ENCODE measurements around the gene OSTM1. TPM values are rescaled to one million over a fixed set of nuclear protein-coding genes. Genes with fewer than 3 reads are reported as not detected.

Gene OSTM1
- total and polyA plus RNA-seq, 9 of the 15 experiments (the other 6 are each of a cell fraction or from before 2014, with no cell fraction given), result 5.6 to 29.5 (median 16.3) TPM

GRCh38 chr6:108029226-108029921 is 45.2 kb downstream of the OSTM1 start:
- TF ChIP-seq RAD51 (IDR thresholded peaks at IDR 0.05; ENCODE audit: borderline replicate concordance, low read depth) (no peak), E2F8 (IDR thresholded peaks at IDR 0.05; ENCODE audit: low read depth, partially characterized antibody) (no peak)
- in situ Hi-C loops (cut with MboI) (no loop called here), intact Hi-C loops (cut with micrococcal nuclease) (no loop called here)
- FAIRE-seq (no peak), ATAC-seq (no peak), DNase-seq (ENCODE audit: extremely low read depth in 1 of 4, low spot score in 3 of 4) (no peak)
- Histone ChIP-seq H3K9me1 (ENCODE audit: control insufficient read depth, insufficient read depth, low read length) (no peaks in the 10 kb centered on the region), H2AFZ (ENCODE audit: low read depth, low read length) (no peak overlapping the region), H3K4me3 (no peak overlapping the region), H3K4me1 (replicated peaks in 1 of 2; ENCODE audit: control insufficient read depth in 2 of 2, insufficient read depth in 2 of 2, low read length in 2 of 2) (peaks cover 0 to 3% of the 10 kb centered on the region in 2 experiments; a peak in 1 of 5 replicates), H3K79me2 (ENCODE audit: control insufficient read depth, insufficient read depth, low read length) (no peaks in the 10 kb centered on the region), H3K27me3 (ENCODE audit: control insufficient read depth in 2 of 2, insufficient read depth in 2 of 2, low read length in 2 of 2) (no peaks in the 10 kb centered on the region), H3K27ac (ENCODE audit: extremely low read depth, low read depth, low read length) (no peak overlapping the region), H3K9me3 (replicated peaks; ENCODE audit: control insufficient read depth, insufficient read depth, low read depth, low read length) (no peaks in the 10 kb centered on the region), H4K20me1 (replicated peaks; ENCODE audit: control insufficient read depth, insufficient read depth, low read length) (no peaks in the 10 kb centered on the region), H3K4me2 (ENCODE audit: insufficient read depth, low read length) (no peak overlapping the region), H3K9ac (ENCODE audit: insufficient read depth in 1 of 2, low read depth in 2 of 2, low read length in 2 of 2) (no peak overlapping the region), H3K36me3 (ENCODE audit: control insufficient read depth, insufficient read depth, low read length) (no peaks in the 10 kb centered on the region)
- ChIA-PET POLR2A (interaction anchor here (0.6 kb wide), 1 partner anchor 12 kb away, joined by 3 read pairs; no protein-coding TSS in a partner anchor), CTCF (ENCODE audit: low intra/inter-chr PET ratio) (no interaction called here)
- BruUV-seq (replicated peaks), result no TSS peak
- WGBS (ENCODE audit: insufficient coverage, low coverage, missing lambda C conversion rate), result 30% methylated on average over 6 of the region's 6 CpGs

All from K562 (cell line).